GM18511 (cell line): ENCODE data around the gene NT5C3B.
"Not testable (repeated sequence)": the region's sequence is repeated elsewhere in the genome, so short reads cannot be mapped to it uniquely, and the experiment has no call there.

ENCODE experiments used
- ATAC-seq: cut with Tn5 transposase; IDR thresholded peaks from one replicate; pipeline ENCODE4 v1.9.1; 2021; ENCODE audit warnings: mild to moderate bottlenecking, moderate library complexity; ENCODE audit not compliant: unreplicated experiment

Gene NT5C3B

DNA sequence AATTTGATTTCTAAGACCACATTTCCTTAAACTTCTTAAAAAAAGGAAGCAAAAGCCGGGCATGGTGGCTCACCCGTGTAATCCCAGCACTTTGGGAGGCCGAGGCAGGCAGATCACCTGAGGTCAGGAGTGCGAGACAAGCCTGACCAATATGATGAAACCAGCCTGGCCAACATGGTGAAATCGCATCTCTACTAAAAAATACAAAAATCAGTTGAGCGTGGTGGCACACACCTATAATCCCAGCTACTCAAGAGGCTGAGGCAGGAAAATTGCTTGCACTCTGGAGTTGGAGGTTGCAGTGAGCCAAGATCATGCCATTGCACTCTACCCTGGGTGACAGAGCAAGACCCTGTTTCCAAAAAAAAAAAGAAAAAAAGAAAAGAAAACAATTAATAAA, 4.7 kb upstream of the NT5C3B start:
- not testable (repeated sequence) for ATAC-seq

DNA sequence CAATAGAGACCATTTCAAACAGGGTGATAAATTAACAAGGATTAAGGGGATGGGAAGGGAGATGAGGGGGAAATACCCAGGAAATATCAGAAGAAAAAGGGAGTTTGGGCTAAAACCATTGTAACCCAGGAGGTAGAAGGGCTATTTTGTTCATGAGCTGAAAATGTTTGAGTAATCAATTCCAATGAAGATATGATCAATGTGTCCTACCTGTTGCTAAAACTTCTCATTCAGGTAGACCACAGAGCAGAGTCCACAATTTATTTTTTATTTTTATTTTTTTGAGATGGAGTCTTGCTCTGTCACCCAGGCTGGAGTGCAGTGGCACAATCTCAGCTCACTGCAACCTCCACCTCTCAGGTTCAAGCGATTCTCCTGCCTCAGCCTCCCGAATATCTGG, 3.4 kb upstream of the NT5C3B start:
- not testable (repeated sequence) for ATAC-seq

DNA sequence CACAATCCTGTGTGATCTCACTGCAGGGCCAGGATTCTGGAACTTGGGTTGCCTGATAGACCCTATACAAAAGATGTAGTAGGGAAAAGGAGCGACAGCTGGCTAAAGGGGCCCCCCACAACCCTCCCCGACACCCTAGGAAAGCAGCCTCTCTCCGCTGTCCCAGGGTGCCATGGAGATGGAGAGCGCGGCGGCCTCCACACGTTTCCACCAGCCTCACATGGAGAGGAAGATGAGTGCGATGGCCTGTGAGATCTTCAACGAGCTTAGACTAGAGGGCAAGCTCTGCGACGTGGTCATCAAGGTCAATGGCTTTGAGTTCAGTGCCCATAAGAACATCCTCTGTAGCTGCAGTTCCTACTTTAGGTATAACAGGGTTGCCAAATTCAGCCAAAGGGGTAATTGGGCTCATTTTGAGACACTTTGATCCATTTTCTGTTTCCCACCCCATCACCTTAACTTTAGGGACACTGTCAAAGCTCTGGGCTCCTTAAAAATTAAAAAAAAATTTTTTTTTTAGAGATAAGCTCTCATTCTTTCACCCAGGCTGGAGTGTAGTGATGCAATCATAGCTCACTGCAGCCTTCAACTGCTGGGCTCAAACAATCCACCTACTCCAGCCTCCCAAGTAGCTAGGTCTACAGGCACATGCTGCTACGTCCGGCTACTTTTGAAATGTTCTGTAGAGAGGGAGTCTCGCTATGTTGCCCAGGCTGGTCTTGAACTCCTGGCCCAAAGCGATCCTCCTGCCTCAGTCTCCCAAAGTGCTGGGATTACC, 1.9 kb upstream of the NT5C3B start, which contains the start of gene KLHL10:
Gene KLHL10 (plus strand): TSS at position 65 of the 778 bp plus-strand sequence. CDS start 108 bp downstream, at position 173.
- ATAC-seq: no peak

DNA sequence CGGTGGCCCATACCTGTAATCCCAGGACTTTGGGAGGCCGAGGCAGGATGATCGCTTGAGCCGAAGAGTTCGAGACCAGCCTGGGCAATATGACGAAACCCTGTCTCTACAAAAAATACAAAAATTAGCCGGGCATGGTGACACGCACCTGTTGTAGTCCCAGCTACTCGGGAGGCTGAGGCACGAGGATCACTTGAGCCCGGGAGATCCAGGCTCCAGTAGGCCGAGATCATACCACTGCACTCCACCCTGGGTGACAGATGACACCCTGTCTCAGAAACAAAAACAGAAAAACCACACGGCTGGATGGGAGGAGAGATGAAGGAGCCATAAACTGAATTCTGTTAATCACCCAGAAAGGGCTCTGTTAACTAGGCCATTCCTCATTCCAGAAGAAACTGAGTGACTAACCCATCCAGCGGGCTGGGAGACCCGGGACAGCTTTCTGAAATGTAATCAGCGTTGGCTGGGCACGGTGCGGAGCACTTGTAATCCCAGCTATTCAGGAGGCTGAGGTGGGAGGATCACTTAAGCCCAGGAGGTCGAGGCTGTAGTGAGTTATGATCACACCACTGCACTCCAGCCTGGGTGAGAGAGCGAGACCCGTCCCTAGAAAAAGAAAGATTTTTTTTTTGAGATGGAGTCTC, 641 bp upstream of the NT5C3B start:
- no peak for ATAC-seq

DNA sequence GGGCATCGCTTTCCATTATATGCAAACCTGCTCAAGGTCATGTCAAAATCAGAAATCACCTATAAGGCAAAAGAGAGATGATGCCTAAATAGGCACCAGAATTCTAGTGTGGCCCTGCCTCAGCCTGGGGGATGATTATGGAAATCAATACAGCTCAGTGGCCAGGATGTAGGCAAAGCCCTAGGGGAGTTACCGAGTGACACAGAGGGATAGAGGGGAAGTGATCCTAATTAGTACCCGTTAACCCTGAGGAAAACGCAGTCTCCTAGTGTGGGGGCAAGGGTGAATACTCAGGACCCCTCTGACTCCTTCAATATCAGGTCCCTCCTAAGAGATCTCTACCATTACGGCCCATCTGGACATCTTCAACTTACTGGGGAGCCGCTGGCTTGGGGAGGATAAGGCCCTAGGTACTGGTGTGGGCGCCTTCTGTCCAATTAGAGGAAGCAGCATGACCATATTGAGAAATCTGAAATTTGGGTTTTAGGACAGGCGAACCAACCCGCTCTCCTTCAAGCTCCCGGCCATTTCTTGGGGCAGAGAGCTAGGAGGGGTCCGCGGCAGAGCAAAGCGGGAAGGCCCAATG, 725 bp downstream of the NT5C3B start:
- no peak for ATAC-seq

DNA sequence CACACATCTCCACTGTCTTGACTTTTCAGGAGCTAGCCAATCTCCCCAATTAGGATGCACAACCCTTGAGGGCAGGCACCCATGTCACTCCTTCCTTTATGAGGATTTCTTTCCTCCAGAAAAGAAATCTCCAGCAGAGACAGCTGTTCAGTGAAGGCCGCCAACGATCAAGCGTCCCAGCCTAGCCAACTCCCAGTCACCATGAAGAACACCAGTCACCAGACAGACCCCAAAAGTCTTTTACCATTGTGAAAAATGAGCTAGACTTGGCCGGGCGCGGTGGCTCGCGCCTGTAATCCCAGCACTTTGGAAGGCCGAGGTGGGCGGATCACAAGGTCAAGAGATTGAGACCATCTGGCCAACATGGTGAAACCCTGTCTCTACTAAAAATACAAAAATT, 6.1 kb downstream of the NT5C3B start:
- not testable (repeated sequence) for ATAC-seq

DNA sequence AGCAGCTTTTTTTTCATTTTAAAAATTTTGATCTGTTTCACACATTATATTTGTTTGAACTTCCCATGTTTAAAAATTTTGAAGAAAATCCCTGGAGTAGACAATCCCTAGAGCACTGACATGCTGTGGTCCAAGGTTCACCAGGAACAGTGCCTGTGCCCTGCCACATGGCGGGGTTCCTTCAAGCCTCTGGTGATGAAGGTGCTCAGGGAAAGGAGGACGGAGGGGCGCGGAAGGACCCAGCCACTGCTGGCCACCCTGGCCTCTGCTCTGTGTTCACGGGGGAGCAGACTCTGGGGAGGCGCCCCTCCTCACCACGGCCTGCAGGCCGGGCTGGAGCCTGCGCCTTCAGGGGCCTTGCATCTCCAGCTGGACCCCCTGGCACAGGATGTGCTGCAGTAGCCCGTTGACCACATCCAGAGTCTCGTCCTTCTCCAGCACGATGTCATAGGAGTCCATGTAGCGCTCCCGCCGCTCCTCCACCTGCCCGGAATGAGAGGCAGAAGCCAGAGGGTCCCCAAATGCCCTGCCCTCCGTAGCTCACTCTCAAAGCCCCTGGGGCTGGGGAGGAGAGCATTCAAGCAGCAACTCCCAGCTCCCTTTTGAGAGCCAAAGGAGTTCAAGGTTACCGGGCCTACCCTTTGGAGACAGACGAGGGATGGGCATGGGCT, 10.7 kb downstream of the NT5C3B start:
- no peak for ATAC-seq

DNA sequence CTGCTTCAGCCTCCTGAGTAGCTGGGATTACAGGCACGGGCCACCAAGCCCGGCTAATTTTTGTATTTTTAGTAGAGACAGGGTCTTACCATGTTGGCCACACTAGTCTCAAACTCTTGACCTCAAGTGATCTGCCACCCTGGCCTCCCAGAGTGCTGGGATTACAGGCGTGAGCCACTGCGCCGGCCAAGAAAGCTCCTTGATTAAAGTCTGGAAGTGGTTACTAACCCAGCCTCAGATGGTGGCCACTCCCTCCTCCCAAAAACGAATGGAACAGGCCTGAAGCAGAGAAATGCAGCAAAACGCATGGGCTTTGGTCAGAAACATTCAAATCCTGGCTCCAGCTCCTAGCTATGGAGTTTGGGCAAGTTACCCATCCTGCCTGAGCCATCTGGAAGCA, 11.9 kb downstream of the NT5C3B start:
- ATAC-seq: no peak

DNA sequence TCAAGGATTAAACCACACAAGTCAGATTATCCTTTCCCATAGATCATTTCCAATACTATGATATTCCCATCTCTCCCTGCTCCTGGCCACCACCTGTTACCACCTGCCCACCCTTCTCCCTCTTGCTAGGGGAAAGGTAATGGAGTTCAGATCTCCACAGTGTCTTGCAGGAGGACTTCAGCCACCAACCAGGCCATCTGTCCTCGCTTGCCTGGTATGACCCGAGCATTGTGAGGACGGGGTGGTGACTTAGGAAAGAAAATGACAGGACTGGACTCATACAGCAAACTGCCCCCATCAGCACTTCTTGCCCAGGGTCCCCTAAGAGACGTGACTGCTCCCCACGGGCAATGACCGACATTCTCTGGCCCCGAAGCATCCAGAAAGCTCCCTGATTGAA, 12.5 kb downstream of the NT5C3B start:
- no peak for ATAC-seq

DNA sequence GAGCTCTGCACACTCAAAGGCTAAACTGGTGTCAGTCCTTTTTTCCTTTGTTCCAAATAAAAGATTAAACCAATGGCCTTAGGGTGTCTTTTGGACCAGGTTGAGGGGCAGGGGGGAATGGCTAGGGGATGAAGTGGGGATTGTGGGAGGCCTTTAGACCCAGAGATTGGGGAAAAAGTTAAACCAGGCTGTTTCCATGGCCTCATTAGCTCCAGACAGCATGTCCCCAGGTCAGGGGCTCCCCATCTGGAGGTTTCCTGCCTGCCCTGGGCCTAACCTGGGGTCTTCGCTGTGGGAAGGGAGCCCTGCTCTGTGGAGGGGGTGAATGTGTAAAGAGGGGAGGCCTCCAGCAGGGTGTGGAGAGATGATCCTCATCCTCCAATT, 12.9 kb downstream of the NT5C3B start:
- ATAC-seq: no peak

DNA sequence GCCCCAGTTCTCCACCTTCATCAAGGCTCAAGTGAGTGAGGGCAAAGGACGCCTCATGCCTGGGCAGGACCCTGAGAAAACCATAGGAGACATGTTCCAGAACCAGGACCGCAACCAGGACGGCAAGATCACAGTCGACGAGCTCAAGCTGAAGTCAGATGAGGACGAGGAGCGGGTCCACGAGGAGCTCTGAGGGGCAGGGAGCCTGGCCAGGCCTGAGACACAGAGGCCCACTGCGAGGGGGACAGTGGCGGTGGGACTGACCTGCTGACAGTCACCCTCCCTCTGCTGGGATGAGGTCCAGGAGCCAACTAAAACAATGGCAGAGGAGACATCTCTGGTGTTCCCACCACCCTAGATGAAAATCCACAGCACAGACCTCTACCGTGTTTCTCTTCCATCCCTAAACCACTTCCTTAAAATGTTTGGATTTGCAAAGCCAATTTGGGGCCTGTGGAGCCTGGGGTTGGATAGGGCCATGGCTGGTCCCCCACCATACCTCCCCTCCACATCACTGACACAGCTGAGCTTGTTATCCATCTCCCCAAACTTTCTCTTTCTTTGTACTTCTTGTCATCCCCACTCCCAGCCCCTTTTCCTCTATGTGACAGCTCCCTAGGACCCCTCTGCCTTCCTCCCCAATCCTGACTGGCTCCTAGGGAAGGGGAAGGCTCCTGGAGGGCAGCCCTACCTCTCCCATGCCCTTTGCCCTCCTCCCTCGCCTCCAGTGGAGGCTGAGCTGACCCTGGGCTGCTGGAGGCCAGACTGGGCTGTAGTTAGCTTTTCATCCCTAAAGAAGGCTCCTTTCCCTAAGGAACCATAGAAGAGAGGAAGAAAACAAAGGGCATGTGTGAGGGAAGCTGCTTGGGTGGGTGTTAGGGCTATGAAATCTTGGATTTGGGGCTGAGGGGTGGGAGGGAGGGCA, 13.6 kb downstream of the NT5C3B start:
- no peak for ATAC-seq

DNA sequence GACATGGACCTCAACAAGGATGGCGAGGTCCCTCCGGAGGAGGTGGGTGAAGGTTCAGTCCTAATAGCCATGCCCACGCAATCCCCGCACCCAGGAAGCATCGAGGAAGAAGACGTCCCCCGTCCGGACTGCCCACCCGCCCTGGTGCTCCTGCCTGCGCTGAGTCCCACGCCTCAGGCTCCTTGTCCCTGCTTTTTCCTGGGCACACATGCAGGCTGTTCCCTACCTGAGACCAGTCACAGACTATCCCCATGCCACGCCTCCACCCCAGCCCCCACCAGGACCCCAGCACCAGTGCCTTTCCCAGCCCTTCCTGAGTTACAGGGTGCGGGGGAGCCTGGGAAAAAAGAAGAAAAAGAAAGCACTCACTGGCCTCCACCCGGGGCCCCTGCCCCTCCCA, 14.3 kb downstream of the NT5C3B start:
- no peak for ATAC-seq

DNA sequence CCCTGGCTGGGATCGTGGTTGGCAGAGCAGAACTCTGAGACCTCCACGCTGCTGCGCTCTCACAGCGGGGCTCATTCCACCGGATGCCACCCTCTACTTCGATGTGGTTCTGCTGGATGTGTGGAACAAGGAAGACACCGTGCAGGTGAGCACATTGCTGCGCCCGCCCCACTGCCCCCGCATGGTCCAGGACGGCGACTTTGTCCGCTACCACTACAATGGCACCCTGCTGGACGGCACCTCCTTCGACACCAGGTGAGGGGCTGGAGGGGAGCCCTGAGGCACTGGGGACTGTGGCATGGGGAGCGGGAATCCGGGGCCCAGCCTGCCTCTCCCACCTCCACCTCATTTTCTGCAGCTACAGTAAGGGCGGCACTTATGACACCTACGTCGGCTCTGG, 18.0 kb downstream of the NT5C3B start:
- no peak for ATAC-seq

DNA sequence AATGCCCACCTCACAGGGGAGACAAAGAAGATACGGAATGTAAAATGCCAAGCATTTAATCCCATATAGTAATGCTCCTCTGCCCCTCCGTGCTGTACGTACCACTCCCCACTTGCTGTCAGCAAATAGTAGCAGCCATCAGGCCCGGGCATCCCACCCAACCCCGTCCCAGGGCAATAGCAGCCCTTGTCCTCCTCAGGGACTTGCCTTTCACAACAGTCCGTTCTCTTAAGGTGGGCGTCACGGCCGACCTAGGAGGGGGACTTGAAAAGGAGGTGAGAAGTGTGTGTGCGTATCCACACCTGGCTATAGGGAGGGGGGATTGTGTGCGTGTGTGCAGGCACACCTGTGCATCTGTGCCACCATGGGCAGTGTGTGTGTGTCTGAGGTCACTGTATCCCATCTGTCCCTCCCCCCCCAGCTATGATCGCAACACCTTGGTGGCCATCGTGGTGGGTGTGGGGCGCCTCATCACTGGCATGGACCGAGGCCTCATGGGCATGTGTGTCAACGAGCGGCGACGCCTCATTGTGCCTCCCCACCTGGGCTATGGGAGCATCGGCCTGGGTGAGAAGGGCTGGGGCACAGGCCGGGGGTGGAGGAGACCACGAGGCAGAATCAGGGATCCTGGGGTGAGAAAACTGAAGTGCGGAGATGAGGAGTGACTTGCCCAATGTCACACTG, 19.3 kb downstream of the NT5C3B start:
- no peak for ATAC-seq

DNA sequence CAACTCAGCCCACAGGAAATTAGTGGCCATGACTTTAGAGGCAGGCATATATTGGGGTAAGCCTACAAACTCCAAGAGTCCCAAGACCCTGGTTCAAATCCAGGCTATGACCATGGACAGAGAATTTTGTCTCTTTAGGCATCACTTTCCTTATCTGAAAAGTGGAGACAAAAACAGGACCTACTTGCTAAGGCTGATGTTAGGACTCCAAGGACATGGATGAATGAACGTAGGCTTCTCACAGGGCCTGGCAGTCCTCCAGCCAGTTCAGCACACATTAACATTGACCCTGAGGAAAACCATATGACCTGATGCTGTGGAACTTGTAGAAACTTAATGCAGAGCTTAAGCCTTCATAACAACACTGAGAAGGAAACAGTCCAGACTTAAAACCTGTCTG, 21.8 kb downstream of the NT5C3B start:
- ATAC-seq: no peak

DNA sequence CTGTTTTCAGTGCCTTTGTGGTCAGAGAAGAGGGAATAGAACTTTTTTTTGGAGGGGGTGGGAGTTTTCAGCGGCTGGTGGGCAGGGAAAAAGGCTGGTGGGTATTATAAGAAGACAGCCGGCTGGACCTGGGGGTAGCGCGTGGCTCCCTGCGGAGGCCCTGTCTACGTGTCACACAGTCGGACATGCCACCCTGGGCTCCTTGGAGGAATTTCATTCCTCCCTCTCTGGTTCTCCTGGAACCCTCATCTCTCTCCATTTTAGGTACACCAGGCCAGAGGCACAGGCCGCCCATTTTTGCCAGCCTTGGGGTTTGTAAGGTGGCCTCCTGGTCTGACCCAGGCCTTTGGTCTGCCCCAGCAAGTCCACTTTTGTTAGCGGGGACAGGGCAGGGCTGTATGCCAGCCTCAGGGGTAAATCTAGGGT, 22.3 kb downstream of the NT5C3B start:
- no peak for ATAC-seq

DNA sequence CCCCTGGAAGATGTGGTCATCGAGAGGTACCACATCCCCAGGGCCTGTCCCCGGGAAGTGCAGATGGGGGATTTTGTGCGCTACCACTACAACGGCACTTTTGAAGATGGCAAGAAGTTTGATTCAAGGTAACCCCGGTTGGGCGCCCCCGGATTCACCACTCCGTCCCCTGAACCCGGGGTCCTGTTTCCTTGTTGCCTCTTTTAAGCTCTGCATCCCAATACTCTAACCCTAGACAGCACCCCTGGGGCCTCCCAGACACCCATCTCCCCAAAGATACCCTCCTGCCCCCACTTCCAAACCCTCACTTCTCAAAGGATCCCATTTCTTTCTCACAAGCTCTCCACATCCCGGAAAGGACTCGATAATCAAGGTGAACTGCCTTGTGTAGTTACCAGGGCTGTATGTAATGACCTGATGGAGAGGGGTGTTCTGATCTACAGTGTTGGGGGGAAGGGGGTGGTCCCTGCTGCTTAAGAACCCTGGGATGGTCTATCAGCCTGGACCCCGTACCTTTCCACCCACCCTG, 22.8 kb downstream of the NT5C3B start:
- no peak for ATAC-seq

DNA sequence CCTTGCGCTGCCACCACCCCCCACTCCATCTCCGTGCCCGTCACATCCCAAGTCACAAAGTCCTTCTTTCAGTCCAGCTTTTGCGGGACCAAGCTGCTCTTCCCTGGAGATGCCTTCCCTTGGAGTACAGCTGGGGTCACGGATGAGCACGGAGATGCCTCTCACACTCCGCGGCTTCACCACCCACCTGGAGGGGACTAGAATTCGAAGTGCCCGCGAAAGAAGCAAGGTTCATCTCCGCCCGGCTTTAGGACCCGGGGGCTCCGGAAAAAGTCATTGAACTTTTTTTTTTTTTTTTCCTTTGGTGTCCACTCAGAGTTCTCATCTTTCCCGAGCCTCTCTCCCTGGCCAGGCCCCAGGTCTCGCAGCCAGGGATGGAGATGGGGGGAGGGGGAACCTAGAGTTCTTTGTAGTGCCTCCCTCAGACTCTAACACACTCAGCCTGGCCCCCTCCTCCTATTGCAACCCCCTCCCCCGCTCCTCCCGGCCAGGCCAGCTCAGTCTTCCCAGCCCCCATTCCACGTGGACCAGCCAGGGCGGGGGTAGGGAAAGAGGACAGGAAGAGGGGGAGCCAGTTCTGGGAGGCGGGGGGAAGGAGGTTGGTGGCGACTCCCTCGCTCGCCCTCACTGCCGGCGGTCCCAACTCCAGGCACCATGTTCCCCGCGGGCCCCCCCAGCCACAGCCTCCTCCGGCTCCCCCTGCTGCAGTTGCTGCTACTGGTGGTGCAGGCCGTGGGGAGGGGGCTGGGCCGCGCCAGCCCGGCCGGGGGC, 23.5 kb downstream of the NT5C3B start, which contains the start of gene FKBP10:
Gene FKBP10 (plus strand): TSS at position 624 of the 771 bp plus-strand sequence. CDS start 31 bp downstream, at position 655.
- ATAC-seq: no peak
